ENCODE results near the gene INTS12.

INTS12 gene

GRCh38 chr4:105633241-105633640 is 75.2 kb downstream of the INTS12 start:
- no peak for DNase-seq (ENCODE audit: extremely low read depth, low read depth)
- no peak for TF ChIP-seq CTCF (IDR thresholded peaks at IDR 0.05; ENCODE audit: low read depth, low read length, missing control alignments)
- H3K4me3 ChIP-seq (replicated peaks; ENCODE audit: low read depth, low read length), result no peak overlapping the region
